HG03521 (cell line): Measurements from ENCODE around the gene ELMO1.

Experiments
- ATAC-seq: cut with Tn5 transposase; IDR thresholded peaks from one replicate; pipeline ENCODE4 v1.9.1; 2021; ENCODE audit warnings: mild to moderate bottlenecking, moderate library complexity; ENCODE audit not compliant: unreplicated experiment

The ELMO1 gene

GRCh38 chr7:37198041-37198905, 250.4 kb downstream of the ELMO1 start:
- no peak for ATAC-seq

GRCh38 chr7:37197108-37197507, 251.6 kb downstream of the ELMO1 start:
- no peak for ATAC-seq

GRCh38 chr7:37196676-37197075, 252.0 kb downstream of the ELMO1 start:
- ATAC-seq: no peak

GRCh38 chr7:37195388-37195787, 253.3 kb downstream of the ELMO1 start:
- no peak for ATAC-seq

GRCh38 chr7:37194943-37195342, 253.7 kb downstream of the ELMO1 start:
- ATAC-seq: no peak

GRCh38 chr7:37193775-37194135, 254.9 kb downstream of the ELMO1 start:
- ATAC-seq: no peak

- ATAC-seq: no peak
Observed at GRCh38 chr7:37193087-37193774, 255.4 kb downstream of the ELMO1 start.

GRCh38 chr7:37191797-37192196, 256.9 kb downstream of the ELMO1 start:
- no peak for ATAC-seq

- no peak for ATAC-seq
Observed at GRCh38 chr7:37187179-37187578, 261.5 kb downstream of the ELMO1 start.

GRCh38 chr7:37186753-37187152, 261.9 kb downstream of the ELMO1 start:
- ATAC-seq: no peak

- no peak for ATAC-seq
Observed at GRCh38 chr7:37181550-37181932, 267.1 kb downstream of the ELMO1 start.

- no peak for ATAC-seq
Observed at GRCh38 chr7:37180828-37181549, 267.7 kb downstream of the ELMO1 start.

- no peak for ATAC-seq
Observed at GRCh38 chr7:37176079-37176478, 272.6 kb downstream of the ELMO1 start.

- no peak for ATAC-seq
Observed at GRCh38 chr7:37174460-37174859, 274.2 kb downstream of the ELMO1 start.

- no peak for ATAC-seq
Observed at GRCh38 chr7:37173670-37174069, 275.0 kb downstream of the ELMO1 start.

- no peak for ATAC-seq
Observed at GRCh38 chr7:37162106-37162505, 286.6 kb downstream of the ELMO1 start.

GRCh38 chr7:37160656-37161055, 288.0 kb downstream of the ELMO1 start:
- no peak for ATAC-seq

GRCh38 chr7:37153376-37153775, 295.3 kb downstream of the ELMO1 start:
- no peak for ATAC-seq

- no peak for ATAC-seq
Observed at GRCh38 chr7:37151741-37152413, 296.8 kb downstream of the ELMO1 start.

- no peak for ATAC-seq
Observed at GRCh38 chr7:37150856-37151255, 297.8 kb downstream of the ELMO1 start.

GRCh38 chr7:37150180-37150579, 298.5 kb downstream of the ELMO1 start:
- no peak for ATAC-seq
